Fibroblast of skin of left quadriceps (primary cell): ENCODE measurements around the gene PIGQ.
A peak's percentile ranks its signal among the peaks of the same experiment; 100 is the strongest.

Experiments used
- DNase-seq, 2 experiments: peaks; one replicate each; pipeline ENCODE4 v3.0.0-alpha.2; 2013; ENCODE audit warnings: low read depth in 2 of 2

The PIGQ gene

DNA sequence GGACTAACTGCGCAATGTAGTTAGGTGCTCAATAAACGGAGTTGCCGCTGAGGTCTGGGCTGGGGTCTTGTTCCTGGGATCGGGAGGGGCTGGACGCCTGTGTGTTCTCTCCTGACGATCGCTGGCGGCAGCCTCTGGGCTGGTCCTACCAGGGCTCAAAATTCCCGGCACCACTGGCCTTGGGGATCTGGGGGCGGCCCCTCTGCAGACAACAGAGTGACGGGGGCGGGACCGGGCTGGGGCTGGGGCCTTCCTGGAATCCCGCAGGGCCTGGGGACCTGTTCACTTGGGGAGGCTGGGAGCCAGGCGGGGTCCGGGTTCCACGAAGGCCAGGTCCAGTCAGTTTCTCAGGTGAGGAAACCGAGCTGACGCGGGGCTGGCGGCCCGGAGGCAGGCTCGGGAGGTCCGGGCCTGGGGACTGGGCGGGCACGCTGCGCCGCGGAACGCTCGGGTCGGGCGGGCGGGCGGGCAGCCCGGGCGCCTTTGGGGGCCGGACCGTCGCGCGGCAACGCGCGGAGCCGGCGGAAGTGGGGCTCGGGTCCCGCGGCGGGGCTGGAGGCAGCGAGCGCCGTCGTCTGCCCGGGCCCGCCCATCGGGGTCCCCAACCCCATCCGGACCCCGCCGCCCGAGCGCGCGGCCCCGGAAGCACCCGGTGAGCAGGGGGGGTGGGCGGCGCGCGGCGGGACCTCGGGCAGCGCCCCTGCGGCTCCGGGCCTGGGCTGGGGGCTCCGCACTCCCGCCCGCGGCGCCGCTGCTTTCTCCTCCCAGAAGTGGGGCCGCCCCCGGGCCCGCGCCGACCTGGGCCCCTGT is at the start of gene PIGQ:
Gene PIGQ, plus strand, starts transcription at position 524 of the 810 bp plus-strand sequence. CDS start 4,107 bp downstream, outside the sequence.
- peak in 1 of 2 experiments; percentile 17 for DNase-seq

DNA sequence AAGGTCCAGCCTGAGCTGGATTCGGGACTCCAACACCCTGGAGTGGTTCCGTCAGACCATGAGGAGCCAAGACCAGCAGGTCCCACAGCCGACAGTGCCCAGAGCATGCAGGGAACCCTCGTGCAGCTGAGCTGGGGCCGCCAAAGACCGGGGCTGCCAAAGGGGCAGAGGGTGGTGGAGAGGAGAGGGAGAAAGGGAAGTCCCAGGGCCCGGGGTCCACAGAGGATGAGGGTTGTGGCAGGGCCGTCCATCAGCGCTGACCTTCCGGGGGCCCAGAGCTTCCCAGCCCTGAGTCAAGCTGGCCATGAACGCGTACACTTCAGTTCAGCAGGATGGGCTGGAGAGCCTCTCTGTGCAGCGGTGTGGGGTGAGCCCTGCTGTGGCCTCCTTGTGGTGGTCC is 48.9 kb upstream of the PIGQ start:
- DNase-seq: no peak

DNA sequence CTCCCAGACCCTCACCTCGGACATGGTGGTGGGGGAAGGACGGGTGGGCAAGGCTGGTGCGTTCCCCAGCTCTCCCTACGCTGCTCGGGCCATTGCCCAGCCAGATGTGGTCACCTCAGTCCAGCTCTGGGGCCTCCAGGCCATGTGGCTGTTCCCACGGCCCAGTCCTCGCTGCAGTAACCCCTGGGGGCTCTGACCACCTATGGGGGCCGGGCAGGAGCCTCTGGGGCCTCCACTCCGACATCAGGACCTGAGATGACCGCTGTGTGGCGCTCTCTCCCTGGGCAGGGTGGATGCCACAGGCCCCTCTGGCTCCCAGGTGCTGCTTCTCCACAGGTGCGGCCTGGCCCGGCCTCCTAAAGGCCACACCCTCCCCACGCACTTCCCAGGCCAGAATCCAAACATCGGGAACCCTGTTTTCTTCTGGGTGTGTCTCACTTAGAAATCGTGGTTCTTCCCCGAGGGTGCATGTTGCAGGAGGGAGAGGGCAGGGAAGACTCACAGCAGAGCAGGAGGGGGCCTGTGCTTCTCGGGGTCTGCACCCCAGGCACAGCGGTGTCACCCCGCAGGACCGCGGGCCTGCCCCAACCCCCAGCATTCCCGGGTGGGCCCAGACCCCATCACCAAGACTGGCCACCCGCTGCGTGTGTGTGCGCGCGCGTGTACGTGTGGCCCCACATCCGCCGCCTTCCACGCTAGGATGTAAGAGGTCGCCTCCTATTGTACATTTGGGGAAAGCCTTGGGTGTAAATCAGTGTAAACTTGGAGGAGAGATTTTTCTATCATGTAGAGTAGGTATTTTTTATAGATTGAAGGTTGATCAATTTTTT is 48.2 kb upstream of the PIGQ start:
- no peak for DNase-seq

DNA sequence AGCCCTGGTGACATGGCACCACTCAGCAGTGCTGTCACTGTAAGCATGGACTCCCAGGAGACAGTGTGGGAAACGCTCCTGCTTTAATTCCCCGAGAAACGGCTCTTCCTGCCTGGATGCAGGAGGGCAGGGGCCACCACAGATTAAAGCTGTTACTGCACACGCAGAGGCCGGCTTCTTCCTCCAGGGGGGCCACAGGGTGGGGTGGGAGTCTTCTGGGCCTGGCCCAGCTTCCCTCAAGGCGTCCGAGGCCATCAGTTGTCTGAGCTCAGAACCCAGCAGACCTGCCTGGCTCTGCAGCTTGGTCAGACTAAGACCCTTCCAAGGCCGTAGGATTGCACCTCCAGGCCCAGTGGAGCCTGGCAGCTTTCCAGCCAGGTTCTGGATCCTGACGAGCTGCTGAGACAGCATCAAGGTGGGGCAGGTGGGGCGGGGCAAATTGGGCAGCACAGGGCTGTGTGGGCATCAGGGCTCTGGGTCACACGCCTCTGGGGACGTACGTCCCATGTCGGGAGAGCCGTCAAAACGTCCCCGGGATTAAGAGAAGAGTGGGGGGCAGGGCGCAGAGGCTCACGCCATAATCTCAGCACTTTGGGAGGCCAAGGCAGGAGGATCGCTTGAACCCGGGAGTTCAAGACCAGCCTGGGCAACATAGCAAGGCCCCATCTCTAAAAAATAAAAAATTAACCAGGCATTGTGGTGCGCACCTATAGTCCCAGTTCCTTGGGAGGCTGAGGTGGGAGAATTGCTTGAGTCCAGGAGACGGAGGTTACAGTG is 47.3 kb upstream of the PIGQ start:
- DNase-seq: no peak

DNA sequence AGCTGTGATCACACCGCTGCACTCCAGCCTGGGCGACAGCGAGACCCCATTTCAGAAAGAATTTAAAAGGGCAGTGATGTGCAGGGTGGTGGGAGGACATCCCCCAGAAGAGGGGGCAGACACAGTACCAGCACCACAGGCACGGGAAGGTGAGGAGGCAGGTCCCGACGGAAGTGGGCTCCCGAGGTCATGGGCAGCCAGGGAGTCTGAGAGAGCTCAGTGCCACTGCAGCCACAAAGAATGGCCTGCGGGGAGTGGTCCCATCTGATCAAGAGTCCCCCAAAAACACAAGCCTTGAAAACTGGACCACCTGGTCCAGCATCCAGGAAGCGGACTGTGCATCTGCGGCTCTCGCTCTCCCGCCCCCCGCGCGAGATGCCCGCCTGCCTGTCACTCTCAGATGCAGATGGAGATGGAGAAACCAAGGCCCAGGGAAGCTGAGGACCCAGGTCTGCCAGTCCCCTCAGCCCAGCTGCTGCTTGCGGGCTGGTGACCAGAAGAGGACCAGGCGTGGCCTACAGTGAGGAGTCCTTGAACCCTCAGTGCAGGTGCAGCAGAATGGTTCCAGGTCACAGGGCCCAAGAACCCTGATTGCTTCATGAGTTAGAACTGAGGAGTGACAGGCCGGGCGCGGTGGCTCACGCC is 46.5 kb upstream of the PIGQ start:
- DNase-seq: no peak

DNA sequence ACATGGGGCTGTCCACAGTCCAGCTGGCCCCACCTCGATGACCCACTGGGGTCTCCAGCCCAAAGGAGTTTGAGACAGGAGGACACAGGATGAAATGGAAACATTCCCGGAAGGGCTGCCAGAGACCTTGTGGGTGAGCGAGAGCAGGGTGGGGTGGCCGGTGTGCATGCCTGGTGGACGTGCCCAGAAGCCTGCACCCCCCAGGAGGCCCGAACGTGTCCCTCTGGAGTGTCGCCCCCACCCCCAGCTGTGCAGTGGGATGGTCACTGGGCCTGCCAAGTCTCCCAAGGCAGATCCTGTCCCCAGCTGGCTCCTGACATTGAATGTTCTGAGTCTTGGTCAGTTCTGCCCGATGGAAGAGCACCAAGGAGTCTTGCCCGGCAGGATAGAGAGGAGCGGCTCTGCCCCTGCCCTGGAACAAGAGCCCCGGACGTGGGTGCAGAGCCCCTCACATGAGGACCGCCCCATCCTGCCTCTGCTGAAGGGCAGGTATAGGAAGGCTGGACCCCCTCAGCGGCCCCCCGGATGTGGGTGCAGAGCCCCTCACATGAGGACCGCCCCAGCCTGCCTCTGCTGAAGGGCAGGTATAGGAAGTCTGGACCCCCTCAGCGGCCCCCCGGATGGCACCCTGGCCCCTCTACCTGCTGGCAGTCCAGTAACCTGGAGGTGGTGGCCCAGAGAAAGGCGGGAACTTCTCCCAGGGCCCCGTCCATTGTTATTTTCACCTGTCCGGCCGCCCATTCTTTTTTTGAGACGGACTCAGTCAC is 45.3 kb upstream of the PIGQ start:
- no peak for DNase-seq

DNA sequence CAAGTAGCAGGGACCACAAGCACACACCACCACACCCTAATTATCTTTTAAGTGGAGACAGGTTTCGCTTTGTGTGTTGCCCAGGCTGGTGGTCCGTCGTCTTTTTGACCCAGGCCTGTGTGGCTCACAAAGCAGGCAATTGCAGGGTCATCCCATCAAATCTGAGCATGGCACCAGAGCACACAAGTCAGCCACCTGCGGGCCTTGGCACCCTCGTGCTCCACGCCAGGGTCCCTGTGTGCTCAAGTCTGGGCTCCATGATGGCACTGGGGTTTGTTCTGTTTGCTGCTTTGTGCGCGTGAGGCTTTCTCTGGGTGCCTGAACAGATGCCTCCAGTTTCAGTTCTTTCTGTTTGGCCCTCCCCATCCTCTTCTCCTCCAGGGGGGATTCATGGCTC is 44.6 kb upstream of the PIGQ start:
- DNase-seq: no peak

DNA sequence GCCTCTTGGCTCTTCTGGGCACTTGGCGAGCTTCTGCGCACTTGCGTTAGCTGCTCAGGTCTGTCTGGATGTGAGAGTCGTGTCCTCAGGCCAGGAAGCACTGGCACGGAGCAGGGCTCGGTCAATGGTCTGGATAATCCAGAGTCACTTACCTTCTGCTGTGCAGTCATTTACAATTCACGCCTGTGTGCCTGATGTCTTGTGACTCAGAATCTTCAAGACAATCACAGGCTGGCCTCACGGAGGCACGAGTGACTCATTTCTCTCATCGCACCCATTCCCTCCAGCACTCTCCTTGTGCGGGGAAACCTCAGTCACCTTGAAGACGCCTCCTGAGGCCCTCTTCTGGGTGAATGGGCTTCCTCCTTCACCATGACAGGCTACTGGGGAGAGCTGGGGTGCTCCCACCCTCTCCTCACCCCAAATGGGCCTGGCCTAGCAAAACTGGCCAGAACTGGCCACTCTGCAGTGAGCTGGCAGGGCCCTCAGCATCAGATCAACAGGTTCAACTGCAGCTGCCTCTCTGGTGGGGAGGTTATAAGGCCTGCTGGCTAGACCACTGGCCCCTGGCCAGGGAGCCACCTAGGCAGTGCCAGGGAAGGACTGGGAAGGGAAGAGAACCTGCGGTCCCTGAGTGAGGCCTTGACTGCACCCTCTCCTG is 44.1 kb upstream of the PIGQ start:
- peak; percentile 30 to 36 for DNase-seq

DNA sequence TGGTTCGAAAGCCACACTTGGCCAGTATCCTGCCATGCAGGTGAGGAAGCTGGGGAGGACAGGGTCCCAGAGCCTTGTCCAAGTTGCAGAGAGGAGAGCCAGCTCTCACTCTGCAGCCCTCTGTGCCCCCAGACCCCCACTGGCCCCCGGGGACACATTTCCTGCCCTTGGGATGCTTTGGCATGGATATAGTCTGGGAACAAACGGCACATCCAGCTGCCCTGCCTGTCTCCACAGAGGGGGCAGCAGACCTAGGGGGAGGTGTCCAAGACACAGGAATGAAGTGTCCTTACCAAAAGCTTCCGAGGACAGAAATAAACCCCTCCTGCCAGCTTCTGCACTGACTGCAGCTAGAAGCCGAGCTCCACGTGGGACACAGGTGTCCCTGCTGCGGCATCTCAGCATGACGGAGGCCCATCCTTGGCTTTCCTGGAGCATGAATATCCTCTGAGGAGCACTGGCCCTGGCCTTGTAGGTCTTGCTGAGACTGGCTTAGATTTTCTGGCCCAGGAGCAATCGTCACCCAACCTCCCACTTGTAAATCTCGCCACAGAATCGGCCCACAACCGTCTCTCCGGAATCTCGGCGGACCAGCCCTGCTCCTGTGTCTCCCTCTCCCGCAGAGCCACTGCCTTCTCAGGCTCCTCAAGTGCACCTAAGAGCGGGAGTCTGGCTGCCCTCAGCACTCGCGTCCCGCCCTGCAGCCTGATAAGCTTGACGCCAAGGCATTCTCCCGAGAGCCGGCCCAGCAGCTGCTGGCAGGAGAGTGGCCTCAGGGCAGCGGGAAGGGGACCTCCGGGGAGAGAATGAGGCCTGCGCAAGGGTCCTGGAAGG is 43.4 kb upstream of the PIGQ start:
- DNase-seq: no peak

DNA sequence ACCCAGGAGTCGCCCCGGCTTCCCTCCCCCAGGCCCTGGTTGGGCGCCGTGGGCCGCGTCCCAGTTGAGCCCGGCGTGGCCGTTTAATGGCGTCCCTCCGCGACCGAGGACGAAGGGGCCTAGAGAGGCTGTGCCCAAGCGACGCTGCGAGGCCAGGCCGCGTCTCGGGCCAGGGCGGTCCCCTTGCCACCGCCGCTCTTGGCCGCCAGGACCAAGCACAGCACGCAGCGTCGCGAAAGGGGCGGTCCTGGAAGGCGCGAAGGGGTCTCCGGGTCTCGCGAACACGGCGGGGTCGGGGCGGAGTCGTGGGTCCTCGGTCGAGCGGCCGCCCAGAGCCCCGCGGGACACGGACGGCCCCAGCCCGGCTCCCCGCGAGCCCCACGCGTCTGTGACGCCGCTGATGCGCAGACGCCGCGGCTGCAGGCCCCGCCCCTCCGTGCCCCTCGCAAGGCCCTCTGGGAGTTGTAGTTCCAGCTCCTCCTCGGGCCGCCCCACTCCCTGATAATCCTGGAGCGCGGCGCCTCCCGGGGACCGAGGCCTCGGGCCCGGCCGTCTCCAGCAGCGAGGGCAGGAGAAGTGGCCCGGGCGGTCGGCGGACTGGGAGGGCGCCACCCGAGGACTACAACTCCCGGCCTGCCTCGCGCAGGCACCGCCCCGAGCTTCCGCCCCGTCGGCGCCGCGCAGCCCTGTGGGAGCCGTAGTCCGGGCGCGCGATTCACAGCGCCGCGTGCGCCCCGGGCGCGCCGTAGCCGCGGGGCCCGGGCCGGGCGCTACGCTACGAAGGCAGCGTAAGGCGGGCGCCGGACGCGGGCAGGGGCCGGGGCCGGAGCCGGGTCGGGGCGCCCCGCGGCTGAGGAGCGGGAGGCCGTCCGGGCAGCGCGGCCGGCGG is 42.5 kb upstream of the PIGQ start, which contains the start of gene CAPN15:
Gene CAPN15, plus strand, starts transcription at position 698 of the 889 bp plus-strand sequence. CDS start 19,127 bp downstream, outside the sequence.
- peak; percentile 62 to 66 for DNase-seq

DNA sequence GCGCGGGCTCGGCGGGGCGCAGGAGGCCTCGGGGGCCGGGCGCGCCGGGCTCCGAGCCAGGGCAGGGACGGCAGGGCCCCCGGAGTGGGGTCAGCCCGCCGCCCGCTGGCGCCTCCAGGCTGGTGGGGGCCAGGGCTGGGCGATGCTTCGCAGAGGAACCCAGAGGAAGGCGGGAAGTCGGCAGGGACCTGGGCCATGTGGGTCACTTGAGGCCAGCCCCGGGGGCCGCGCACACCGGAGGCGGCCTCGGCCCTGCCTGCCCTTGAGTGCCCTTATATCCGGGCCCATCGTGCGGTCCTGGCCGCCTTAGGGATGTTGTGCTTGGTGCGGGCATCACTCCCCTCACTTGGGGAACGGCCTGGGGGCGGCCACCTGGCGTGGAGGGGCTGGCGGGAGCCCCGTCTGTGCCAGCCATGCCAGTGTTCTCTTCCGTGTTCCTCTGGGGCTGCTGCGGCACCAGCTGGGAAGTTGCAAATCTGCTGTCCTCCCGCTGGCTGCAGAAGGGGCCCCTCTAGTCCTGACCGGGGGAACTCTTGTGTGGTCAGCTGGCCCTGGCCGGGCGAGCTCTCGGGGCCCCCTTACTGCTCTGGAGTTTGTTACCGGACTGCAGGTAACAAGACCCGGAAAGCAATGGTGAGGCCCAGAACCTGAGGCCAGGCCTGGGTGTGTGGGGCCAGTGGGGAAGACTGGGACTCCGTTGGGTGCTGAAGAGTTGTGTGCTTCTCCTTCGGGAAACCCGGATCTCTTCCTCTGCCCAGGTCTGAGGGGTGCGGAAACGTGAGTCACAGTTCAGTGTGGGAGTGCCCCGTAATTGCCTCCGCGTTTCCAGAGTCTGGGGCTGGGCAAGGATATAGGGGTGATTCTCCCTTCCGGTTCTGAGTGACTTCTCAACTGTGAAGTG is 41.4 kb upstream of the PIGQ start:
- DNase-seq: peak in 1 of 2 experiments; percentile 11

DNA sequence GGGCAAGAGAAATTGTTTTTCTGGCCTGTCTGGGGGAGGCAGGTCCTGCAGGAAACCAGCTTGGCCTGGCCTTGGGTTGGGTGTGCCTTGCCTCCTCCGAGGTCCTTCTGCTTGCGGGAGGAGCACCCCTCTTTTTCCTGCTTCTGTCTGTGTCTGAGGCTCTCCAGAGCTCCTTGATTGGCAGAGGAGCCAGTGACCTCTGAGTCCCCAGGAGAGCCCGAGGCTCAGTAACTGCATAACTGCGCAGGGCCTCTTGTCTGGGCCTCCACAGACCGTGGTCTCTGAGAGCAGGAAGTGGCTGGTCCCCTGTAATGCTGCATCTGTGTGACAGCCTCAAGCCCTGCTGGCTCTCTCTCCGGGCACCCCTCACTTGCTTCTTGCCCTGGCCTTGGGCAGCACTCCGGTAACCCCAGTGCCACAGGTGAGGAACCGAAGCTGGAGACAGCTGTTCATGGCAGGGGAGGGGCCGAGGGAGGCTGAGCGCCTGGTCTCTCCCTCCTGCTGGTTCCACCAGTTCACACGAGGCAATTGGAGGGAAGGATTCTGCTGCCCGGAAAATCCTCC is 40.7 kb upstream of the PIGQ start:
- DNase-seq: no peak

DNA sequence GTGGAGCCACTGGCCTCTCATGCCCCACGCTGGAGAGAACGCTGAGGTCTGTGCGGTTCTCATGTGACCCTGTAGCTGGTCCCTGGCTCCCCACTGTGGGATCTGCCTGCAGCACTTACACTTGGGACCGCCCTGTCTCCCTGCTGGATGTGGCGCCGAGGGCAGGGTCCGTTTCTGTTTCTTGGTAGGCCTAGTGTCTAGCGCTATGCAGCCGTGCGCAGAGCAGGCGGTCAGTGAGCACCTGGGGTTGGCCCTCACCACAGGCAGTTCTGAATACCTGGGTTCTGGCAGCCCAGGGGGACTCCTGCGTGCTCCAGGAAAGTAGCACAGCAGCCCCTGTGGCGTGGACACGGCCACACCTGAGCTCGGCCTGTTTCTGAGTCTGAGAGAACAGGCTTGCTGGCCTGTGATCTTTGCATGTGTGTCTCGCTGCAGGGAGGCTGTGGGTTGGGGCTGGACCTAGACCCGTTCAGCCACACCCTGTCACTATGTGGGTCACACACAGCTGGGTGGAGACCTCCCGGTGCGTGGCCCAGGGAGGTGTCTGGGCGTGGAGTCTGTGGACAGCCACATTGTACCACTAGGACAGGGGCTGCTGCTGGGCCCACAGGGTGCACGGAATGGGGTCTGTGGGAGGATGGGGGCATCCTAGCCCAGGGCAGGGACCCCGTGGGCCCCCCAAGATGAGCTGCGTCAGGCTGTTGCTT is 39.5 kb upstream of the PIGQ start:
- no peak for DNase-seq

DNA sequence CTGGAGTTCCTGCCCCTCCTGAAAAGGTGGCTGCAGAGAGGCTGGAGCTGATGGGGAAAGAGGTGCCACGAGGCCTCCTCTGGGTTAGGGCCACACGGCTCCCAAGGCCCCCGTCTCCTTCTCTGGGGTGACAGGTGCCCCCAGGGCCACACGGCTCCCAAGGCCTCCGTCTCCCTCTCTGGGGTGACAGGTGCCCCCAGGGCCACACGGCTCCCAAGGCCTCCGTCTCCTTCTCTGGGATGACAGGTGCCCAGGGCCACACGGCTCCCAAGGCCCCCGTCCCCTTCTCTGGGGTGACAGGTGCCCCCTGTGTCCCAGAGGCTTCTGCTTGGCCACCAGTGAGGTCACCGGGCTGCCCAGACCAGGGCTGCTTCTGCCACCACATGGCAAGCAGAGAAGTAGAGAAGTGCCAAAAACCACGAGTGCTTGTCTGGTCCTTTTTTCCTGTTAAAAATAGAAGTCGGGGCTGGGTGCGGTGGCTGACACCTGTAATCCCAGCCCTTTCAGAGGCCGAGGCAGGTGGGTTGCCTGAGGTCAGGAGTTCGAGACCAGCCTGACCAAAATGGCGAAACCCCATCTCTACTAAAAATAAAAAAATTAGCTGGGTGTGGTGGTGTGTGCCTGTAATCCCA is 38.2 kb upstream of the PIGQ start:
- DNase-seq: no peak

DNA sequence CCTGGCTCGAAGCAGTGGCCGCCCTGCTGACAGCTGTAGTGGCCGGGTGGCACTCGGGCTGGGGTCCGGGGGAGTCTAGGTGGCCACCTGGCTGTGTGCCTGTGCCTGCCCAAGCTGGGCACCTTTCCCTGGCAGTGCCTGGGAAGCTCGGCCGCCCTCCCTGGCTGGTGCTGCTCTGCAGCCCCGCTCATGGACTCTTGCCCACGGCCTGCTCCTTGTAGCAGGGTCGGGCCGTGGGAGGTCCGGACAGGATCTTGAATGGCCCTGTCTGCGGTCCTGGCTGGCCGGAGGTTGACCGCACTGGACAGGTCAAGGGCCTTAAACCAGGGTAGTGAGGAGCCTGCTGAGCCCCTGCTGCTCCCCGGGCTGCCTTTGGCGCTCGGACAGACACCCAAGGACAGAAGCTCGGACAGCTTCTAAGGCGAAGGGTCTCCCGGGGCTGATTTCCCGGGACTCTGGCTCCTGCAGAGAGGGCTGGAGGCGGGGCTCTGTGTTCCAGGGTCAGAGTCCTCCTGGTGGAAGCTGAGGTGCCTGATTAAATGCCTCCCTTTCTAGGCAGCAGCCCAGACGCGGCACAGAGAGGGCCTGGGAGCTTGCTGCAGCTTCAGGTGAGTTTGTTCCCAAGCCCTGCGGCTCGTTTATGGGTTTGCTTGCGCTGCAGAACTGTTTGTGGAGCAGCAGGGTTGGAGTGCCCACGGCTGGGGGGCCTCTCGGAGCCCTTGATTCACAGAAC is 36.2 kb upstream of the PIGQ start:
- no peak for DNase-seq
